Fibroblast of upper back skin (primary cell): ENCODE measurements around the gene APLN.

Experiments
- DNase-seq: peaks from one replicate; pipeline ENCODE4 v3.0.0-alpha.2; 2013

The APLN gene

GRCh38 chrX:129640737-129641136, 14.0 kb downstream of the APLN start:
- no peak for DNase-seq

GRCh38 chrX:129638917-129639316, 15.8 kb downstream of the APLN start:
- no peak for DNase-seq

GRCh38 chrX:129637217-129638109, 17.3 kb downstream of the APLN start:
- DNase-seq: peak; percentile 59

- DNase-seq: no peak
These were observed 18.5 kb downstream of the APLN start for GRCh38 chrX:129636175-129636681.

- DNase-seq: no peak
These were observed 20.2 kb downstream of the APLN start for GRCh38 chrX:129634541-129634940.

GRCh38 chrX:129632443-129632842, 22.3 kb downstream of the APLN start:
- no peak for DNase-seq

GRCh38 chrX:129631849-129632248, 22.9 kb downstream of the APLN start:
- no peak for DNase-seq

GRCh38 chrX:129629837-129630236, 24.9 kb downstream of the APLN start:
- DNase-seq: no peak

- peak; percentile 56 for DNase-seq
These were observed 28.7 kb downstream of the APLN start for GRCh38 chrX:129626026-129626425.

- DNase-seq: peak; percentile 90
These were observed 31.9 kb downstream of the APLN start for GRCh38 chrX:129622757-129623301.

- no peak for DNase-seq
These were observed 35.8 kb downstream of the APLN start for GRCh38 chrX:129618997-129619396.

- DNase-seq: no peak
These were observed 37.3 kb downstream of the APLN start for GRCh38 chrX:129617420-129617819.

- no peak for DNase-seq
These were observed 40.1 kb downstream of the APLN start for GRCh38 chrX:129614481-129615255.

GRCh38 chrX:129613596-129613995, 41.2 kb downstream of the APLN start:
- DNase-seq: no peak

- no peak for DNase-seq
These were observed 42.4 kb downstream of the APLN start for GRCh38 chrX:129612396-129612795.

- DNase-seq: no peak
These were observed 45.4 kb downstream of the APLN start for GRCh38 chrX:129609395-129609794.

- DNase-seq: no peak
These were observed 46.3 kb downstream of the APLN start for GRCh38 chrX:129608496-129608895.

GRCh38 chrX:129606918-129607317, 47.8 kb downstream of the APLN start:
- peak; percentile 44 for DNase-seq

GRCh38 chrX:129600981-129601424, 53.8 kb downstream of the APLN start:
- DNase-seq: no peak

- DNase-seq: no peak
These were observed 54.8 kb downstream of the APLN start for GRCh38 chrX:129599996-129600395.

GRCh38 chrX:129599499-129599898, 55.3 kb downstream of the APLN start:
- DNase-seq: no peak

- no peak for DNase-seq
These were observed 56.9 kb downstream of the APLN start for GRCh38 chrX:129597905-129598304.

GRCh38 chrX:129596077-129596476, 58.7 kb downstream of the APLN start:
- DNase-seq: no peak
